GM19468 (cell line): ENCODE data around the gene PLD5.

ENCODE experiments used
- ATAC-seq: cut with Tn5 transposase; IDR thresholded peaks from one replicate; pipeline ENCODE4 v1.9.1; 2021; ENCODE audit warnings: mild to moderate bottlenecking, moderate library complexity, moderate number of reproducible peaks; ENCODE audit not compliant: unreplicated experiment; ENCODE audit errors: extremely low read depth

The PLD5 gene

DNA sequence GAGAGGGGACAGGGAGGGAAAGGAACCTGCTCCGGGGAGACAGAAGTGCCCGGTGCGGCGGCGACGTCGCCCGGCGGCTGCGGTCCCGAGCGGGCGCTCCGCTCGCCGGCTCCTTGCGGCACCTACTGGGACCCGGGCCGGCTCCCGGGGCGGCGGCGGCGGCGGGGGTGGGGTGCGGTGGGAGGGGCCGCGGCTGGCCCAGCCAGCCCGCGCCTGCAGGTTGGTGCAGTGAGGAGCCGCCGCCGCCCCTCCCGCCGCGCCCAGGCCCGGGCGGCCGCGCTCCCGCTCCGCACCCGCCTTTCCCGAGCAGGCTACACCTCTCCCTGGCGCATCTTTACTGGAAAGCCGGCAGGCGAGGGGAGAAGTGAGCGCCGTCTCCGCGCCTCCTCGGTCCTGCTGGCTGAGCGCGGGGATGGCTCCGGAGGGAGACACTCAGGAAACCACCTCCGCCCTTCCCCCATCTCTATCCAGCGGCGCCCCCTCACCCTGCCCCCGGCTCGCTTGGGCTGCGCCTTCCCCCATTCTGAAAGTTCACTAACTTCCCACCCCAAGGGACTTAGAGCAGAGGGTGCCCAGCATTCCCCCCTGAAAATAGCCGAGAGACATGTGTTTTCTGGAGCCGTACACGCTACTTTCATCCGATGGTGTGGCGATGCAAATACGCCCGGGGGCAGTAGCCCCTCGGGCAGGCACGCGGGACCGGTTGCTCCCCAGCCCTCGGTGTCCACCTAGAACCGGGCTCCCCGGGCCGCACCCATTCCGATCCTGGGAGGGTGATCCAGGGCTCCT lies at the start of gene PLD5:
Gene PLD5, minus strand, starts transcription at position 127 of the 789 bp plus-strand sequence.
- no peak for ATAC-seq

DNA sequence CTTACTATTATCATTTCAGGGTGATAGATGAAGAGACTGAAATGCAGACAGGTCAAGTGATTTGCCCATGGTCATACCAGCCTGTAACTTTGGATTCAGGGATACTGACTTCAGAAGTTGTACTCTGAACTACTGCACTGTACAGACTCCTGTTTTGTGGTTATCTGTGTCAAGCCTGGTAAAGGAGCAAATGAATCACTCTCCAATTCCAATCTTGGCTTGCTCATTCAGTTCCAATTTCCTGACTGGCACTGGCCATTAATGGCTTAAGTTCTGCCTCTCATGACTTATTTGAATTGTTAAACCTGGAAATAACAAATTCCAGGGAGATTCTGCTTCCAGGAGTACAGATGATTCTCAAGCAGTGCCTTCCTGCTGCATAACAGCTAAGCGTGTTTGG lies 45.4 kb upstream of the PLD5 start:
- no peak for ATAC-seq

DNA sequence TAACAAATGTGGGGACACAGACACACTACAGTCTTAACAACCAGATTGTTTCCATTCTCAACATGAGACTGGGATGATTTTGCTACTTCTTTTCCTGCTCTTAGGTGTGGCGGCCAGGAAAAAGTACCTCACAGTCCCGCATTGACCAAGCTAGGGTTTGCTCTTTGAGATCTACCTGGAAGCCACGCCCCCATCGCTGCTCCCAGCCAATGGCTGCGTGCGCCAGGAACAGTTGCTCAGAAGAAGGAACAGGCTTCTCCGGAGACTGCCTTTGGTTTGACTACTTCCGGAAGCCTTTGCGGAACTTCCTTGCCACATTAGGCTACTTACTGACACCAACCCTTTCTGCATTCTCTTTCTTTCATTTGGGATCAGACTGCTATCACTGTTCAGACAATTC lies 44.2 kb upstream of the PLD5 start:
- ATAC-seq, result no peak

DNA sequence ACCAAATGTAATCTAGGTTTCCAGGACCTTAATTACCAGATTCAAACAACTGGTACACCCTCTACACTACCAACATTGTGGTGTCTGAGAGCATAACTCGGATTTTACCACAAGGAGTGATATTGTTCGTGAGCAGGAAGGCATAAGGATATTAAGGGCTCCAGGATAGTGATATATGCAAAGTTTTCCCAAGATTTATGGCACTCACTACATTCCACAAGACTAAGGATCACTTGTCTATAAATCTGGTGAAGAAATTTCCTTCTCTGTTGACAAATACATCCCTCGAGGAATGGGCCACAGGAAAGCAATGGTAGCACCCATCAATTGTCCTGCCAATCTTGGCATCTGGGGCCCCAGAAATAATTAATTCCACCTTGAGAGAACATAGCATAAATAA lies 43.1 kb upstream of the PLD5 start:
- ATAC-seq, result no peak

DNA sequence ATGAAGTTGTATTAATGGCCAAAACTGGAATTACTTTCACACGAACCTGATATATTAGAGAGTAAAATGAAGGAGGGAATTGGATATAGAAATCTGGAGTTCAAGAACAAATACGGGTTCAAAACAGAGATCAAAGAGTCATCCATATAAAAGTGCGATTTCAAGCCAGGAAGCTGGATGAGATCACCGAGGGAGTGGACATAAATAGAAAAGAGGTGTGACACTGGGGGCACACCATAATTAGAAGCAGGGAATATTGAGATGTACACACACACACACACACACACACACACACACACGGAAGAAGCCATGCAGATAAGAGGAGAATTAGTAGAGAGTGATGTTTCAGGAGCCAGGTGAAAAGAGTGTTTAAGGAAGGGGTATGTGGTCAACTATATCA lies 32.3 kb upstream of the PLD5 start:
- no peak for ATAC-seq

DNA sequence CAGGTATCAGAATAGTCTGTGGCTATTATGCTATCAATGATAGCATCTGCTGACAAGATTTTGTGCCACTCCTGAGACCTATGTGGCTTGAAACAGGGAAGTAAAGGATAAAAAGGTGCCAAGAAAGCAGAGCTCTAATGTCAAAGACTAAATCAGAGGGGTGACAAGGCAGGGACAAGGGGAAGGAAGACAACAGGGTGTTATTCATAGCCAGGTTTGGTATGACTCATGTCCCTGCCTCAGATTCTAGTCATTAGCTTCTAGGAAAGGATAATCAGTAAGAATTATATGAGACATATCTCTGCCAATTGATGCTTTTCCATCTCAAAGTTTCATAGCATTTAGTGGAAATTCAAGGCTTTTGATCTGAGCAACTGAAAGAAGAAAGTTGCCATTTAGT lies 31.8 kb upstream of the PLD5 start:
- ATAC-seq, result no peak

DNA sequence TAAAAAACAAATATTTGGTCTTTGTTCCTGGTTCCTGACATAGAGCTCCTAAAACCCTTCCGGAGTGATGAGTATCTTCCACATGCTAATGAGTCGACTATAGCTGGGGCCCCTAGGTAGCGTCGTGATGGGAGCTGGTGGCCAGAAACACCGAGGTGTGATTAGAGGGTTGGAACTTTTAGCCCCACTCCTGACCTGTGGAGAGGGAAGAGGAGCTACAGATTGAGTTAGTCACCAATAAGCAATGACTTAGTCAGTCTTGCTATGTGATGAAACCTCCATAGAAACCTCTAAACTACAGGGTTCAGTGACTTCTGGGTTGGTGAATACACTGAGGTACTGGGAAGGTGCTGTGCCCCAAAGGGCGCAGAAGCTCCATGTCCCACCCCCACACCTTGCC lies 30.1 kb upstream of the PLD5 start:
- ATAC-seq, result no peak

DNA sequence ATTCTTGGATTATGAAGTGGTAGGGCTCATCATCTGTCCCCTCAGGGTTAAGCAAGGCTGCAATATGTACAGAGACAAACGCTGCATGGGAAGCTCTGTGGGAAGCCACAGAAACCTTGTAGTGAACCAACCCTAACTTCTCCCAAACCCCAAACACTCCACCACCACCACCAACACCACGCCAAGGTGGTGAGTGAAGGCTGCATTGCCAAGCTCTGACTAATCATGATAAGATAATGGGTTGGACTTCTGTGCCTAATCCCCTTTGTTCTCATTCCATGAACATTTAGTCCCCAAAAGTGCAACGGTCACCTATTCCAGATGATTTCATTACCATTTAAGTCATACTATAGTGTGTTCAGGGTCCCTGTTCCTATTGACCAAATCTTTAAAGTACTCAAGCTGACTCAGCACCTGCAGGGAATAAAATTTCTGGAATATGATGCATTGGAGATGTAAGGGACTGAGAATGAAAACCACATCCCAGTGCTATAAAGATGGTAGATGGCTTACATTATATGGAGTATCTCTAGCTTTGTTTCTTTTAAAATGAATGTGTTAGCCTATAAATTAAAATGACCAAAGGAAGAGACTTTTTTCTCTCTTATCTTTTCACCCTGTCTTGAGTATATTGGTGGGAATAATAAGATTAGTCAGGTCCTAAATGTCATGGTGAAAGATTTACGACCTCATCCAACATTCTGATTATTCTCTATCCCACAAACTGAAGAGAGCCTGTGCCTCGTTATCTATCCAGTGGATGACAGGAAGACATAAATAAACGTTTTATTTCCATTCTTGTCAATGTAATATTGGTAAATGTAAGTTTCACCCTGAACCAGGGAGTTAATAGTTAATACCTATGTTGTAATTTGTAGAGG lies 22.6 kb upstream of the PLD5 start:
- ATAC-seq, result no peak

DNA sequence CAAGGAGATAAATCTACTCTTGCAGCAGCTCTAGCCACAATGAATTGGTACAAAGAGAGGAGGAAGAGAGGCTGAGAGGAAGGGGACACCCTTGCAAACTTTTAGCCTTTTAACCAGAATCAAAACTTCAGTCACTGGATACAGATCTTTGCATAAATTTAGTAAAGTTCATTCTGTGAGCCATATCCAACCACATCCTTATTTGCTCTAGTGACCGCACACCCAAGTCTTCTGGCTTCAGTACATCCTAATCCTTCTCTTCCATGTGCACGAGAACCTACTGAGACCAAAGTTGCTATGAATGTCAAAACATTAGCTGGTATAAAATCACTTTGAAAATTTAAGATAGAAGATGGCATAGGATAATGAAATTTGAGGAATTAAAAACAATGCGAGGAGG lies 21.9 kb upstream of the PLD5 start:
- no peak for ATAC-seq

DNA sequence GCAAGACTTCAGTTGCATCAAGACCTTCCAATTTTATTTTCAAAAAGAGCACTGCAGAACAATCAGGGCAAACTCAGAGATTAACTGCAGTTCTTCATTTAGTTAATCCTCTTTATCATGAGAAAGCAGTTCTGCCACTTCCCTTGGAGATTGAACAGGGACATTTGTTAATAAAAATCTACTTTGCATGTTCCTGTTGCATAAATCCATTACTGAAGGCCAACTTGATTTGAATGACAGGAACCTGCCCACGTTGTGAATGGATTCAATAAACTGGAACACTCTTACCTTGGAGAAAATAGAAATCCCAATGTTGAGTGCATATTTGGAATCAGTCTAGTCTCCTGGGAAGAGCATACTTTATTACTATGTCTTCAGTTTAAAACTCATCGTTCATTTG lies 19.6 kb upstream of the PLD5 start:
- ATAC-seq, result no peak

DNA sequence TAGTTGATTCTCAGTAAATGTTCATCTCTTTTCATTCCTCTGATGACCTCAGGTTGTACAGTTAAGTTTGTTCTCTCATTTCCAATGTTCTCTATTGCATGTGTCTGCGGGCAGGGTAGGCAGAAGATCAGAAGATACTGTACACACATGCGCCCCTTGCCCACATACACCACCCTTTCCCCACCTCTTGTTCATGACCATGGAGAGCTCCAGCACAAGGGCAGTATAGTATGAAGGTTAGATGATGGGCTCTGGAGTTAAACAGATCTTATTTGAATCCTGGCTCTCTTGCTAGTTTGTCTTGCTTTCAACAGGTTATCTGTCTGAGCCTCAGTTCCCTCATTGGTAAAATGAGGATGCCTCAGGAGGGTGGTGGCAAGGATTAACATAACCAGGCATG lies 17.8 kb upstream of the PLD5 start:
- ATAC-seq, result no peak

DNA sequence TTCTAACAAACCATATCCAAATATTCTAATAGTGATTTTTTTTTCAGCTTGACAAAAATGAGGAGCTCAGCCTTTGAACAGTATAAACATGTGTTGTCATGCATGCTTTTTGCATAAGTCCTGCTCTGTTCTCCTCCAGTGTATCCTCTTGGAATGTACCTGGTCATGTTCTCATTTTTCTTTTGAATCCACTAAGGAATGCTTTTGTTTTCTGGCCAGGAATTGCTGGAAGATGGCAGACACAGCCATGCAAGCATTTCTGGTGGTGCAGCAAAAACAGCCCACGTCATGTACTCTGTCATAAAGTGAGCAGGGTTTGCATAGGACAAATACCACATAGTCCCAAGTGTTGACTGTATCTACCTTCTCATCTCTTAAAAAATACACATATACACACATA lies 11.5 kb upstream of the PLD5 start:
- no peak for ATAC-seq

DNA sequence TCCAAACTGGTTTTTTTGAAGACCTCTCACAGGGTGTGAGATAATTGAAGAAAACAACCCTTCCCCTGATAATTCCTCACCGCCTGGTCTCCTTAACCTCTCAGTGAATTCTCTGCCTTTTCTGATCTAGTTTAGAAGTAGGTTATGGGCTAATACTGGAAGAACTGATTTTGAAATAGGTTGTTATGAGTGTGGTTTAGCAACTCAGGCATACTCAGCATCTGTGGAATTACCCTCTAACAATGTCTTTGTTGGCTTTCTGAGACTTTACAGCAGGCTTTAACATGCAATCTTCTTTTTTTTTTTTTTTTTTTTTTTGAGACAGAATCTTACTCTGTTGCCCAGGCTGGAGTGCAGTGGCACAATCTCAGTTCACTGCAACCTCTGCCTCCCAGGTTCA lies 10.3 kb upstream of the PLD5 start:
- ATAC-seq, result no peak

DNA sequence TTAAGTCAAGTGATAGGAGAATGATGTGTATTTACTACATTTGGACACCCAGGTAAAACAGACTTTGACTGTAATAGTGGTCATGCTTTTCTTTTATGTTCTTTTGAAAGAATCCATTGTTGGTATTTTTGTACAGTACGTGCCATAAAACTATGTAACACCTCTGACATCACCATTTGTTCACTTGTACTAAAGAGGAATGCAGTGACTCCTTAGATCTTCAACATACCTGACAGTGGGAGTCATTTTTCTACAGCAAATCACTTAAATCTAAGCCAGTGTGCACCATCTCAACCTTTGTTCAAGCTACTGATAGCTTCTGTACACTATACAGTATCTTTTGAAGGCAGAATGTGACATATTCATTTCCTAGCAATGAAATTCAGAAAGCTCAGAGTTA lies 6.3 kb upstream of the PLD5 start:
- ATAC-seq, result no peak

DNA sequence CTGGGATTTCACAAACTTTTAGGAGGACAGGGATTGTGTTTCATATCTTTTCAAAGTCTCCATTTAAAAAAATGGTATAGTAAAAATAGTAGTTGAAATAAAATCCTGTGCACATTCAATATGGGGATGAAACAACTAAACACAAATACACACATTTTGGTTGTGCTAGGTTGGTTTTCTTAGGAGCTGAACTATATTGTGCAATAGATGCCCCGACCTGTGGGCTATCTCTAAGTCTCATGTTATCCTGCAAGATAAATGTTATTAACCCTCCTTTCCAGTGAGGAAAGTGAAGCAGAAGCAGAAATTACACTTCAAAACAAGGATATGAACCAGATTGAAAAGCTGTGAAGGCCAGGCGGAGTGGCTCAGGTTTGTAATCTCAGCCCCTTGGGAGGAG lies 1.3 kb upstream of the PLD5 start:
- ATAC-seq, result no peak

DNA sequence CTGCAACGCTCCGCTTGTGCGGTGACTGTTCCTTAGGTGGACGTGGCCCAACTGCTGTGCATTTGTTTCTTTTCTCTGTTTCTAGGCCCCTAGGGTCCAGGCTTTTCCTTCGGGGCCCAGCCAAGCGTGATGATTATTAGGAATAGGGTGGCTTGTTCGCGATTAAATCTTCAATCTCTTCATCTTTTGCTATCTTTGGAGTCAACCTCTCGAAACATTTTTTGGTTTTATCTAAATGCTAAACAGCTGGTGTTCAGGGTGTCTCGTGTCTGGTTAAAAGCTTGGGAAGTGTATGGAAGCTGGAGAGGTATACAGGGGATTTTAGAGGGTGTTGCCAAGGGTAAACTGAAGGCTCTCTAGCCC lies 844 bp upstream of the PLD5 start:
- no peak for ATAC-seq

DNA sequence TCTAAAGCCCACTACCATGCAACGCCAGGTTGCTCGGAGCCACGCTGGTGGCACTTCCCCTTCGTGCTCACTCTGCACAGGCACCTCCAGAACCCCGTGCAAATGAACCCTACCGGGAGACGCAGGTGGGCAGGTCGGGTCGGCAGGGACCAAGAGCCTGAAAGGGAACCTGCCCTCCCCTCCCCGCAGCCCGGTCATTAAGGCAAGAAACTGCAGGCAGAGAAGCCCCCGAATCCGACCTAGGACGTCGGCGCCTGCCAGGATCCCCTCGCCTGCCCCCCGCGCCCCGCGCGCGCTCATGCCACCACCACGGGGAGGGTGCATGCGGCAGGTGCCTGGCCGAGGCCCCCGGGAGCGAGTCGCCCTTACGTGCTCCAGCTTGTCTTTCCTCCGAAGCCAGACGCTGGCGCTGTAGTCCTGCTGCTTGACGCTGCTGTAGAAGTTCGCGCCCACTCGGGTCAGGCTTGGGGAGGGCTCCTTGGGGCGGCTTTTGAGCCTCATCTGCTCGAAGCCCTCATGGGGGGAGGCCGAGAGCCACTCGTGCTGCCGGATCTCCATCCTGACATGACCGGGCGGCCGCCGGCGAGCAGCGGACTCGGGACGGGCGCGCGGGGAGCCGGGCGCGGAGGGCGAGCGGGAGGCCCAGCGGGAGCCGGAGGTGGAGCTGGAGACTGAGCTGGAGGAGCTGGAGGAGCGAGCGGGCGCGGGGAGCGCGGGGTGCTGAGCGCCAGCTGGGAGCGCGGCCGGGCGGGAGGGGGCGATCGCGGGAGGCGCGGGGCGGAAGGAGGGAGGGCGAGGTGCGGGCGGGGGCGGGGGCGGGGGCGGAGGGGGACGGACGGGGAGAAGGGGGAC lies 552 bp downstream of the PLD5 start:
- ATAC-seq, result no peak

DNA sequence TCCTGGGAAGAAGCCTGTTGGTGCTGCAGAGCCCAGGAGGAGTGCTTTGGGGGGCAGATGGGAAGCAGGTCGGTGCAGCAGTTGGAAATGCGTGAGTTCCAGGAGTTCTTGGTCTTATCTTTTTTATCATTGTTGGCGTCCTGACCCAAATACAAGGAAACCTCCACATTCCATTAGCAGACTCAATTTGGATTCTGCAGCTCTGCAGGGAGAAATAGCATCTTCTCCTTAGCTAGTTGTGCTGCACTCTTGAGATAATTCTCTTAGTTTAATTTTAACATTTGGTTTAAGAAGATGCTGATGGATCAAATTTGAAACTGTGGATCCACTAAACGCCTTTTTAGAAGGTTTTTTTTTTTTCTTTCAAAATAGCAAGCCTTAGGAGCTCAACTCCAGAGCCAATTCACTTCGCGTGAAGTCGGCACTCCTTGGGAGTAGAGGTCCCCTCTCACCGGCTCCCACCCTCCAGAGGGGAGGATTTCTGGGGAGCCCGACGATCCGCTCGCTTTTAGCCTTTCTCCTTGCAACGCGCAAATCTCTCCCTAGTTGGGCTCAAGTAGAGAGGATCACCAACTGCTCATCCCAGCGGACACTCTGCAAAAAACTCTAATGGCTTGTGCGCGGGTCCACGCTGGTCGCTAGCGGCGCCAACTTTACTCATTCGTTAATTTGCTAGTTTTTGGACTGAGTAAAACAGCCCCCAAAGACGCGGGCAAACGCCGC lies 1.3 kb downstream of the PLD5 start:
- no peak for ATAC-seq

DNA sequence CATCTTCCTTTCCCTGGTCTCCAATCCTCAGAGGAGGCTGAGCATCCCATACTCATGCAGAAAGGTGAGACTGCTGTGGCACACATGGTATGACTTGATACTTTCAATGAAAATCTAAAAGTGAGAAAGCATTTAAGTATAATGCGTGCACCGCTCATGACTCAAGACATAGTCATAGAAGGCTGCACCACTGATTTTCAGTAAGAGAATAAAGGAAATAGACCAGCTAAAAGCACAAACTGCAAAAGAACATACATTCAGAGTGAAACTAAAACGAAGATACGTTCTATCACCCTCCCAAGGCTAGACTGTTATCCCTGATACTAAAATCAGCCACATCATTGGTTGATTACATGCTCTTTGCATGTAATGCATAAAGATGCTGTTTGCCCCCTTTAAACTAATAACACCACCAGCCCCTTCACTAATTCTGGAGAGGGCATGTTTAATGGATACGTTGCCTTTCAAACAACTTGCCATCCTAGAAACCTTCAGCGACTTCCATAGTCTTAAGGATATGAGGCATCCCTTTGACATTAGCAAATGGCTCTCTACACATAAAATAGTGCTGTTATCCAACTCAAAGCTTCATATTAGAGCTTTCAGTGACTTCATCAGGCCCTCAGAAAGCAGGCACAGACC lies 2.1 kb downstream of the PLD5 start:
- ATAC-seq, result no peak

DNA sequence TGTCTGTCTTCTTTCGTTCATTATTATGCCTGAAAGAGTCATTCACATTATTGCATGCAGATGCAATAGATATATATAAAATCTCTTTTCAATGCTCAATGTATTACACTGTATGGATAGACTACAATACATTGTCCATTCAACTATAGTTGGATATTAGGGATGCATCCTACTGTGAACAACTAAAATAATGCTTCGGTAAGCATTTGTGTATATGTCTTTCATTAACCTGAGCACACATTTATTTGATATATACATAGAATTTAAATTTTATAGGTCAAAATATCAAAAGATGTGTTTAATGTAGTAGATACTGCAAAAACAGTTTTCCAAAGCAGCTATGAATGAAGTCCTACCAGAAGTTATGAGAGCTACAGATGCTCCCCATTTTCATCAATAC lies 8.9 kb downstream of the PLD5 start:
- ATAC-seq, result no peak
